PC-3 (cell line): Measurements from ENCODE around the gene TP53I11. TPM values are rescaled to one million over a fixed set of nuclear protein-coding genes. Genes with fewer than 3 reads are reported as not detected.

Experiments
- ATAC-seq: fragments of 200-7000 bp; cut with Tn5 transposase; 2 replicates; pipeline ENCODE4 v1.9.1; 2020; ENCODE audit warnings: mild to moderate bottlenecking, moderate library complexity
- BruUV-seq: library from RNA; stranded (reverse); fragments of 400-500 nt; replicated peaks from 2 replicates; lab custom pipeline; 2021; lab: Mats Ljungman, UMichigan
- CTCF ChIA-PET: fragments of 300-600 bp; sonication (Branson Sonifier 250); formaldehyde crosslinking; loops from one replicate; lab custom pipeline; 2022; ENCODE audit warnings: antibody characterized with exemption; lab: Charles Lee
- POLR2A ChIA-PET: fragments of 300-600 bp; sonication (Branson Sonifier 250); formaldehyde crosslinking; loops from one replicate; lab custom pipeline; 2022; ENCODE audit warnings: antibody characterized with exemption; ENCODE audit not compliant: unreplicated experiment; lab: Charles Lee
- DNase-seq: peaks from one replicate; pipeline ENCODE4 v3.0.0-alpha.2; 2015
- H2AFZ ChIP-seq: fragments of 300-600 bp; sonication (generic); 2 replicates; pipeline ENCODE4 v1.6.0; 2016; ENCODE audit warnings: antibody characterized with exemption, low read length
- H3F3A ChIP-seq: fragments of 300-600 bp; sonication (generic); one replicate; pipeline ENCODE4 v1.6.0; 2017; ENCODE audit warnings: antibody characterized with exemption, low read length, control low read depth, mild to moderate bottlenecking; ENCODE audit not compliant: unreplicated experiment
- H3K27ac ChIP-seq: fragments of 300-600 bp; sonication (generic); 2 replicates; pipeline ENCODE4 v1.5.1; 2016; ENCODE audit warnings: mild to moderate bottlenecking, low read length
- H3K27me3 ChIP-seq: fragments of 300-600 bp; sonication (generic); 2 replicates; pipeline ENCODE4 v1.6.1; 2016; ENCODE audit warnings: low read length, mixed read lengths
- H3K36me3 ChIP-seq: fragments of 300-600 bp; sonication (generic); 2 replicates; pipeline ENCODE4 v1.6.1; 2016; ENCODE audit warnings: low read depth, mixed run types, low read length, mixed read lengths
- H3K4me1 ChIP-seq: fragments of 300-600 bp; sonication (generic); 2 replicates; pipeline ENCODE4 v1.5.1; 2016; ENCODE audit warnings: low read length; ENCODE audit not compliant: insufficient read depth
- H3K4me2 ChIP-seq: fragments of 300-600 bp; sonication (generic); 2 replicates; pipeline ENCODE4 v1.6.0; 2016; ENCODE audit warnings: low read length
- H3K4me3 ChIP-seq: fragments of 300-600 bp; sonication (generic); 2 replicates; pipeline ENCODE4 v1.5.1; 2016; ENCODE audit warnings: mild to moderate bottlenecking, low read length, mixed read lengths
- H3K79me2 ChIP-seq: fragments of 300-600 bp; sonication (generic); 2 replicates; pipeline ENCODE4 v1.6.1; 2017; ENCODE audit warnings: low read length, mixed read lengths
- H3K9ac ChIP-seq: fragments of 300-600 bp; sonication (generic); 2 replicates; pipeline ENCODE4 v1.6.0; 2016; ENCODE audit warnings: mild to moderate bottlenecking, low read length
- H3K9me2 ChIP-seq: fragments of 300-600 bp; sonication (generic); replicated peaks from 2 replicates; pipeline ENCODE4 v1.6.1; 2016; ENCODE audit warnings: mixed run types, low read length, mixed read lengths
- H3K9me3 ChIP-seq: fragments of 300-600 bp; sonication (generic); 2 replicates; pipeline ENCODE4 v1.6.1; 2016; ENCODE audit warnings: low read length, mixed read lengths
- H4K20me1 ChIP-seq: fragments of 300-600 bp; sonication (generic); 2 replicates; pipeline ENCODE4 v1.6.1; 2016; ENCODE audit warnings: low read length, mixed read lengths
- EZH2 ChIP-seq: fragments of 300-600 bp; sonication (generic); IDR thresholded peaks from one replicate; pipeline ENCODE4 v1.6.1; 2017; ENCODE audit warnings: antibody characterized with exemption, mild to moderate bottlenecking, low read length; ENCODE audit not compliant: unreplicated experiment
- EZH2phosphoT487 ChIP-seq: fragments of 300-600 bp; sonication (generic); IDR thresholded peaks from 2 replicates; pipeline ENCODE4 v1.6.1; 2018; ENCODE audit warnings: mild to moderate bottlenecking, antibody characterized with exemption, low read length, borderline replicate concordance
- intact Hi-C: fragments of 100-400 bp; cut with micrococcal nuclease; formaldehyde crosslinking; loops from 2 replicates; pipeline ENCODE4 v1.9.0; 2023
- total RNA-seq: library from RNA; depleted of rRNA; stranded (reverse); fragments of >200 nt; gene quantifications from 2 replicates; pipeline ENCODE4 v1.2.3, GENCODE V29; 2014
- TF ChIP-seq, protein P1 (sequence below): fragments of 300-600 bp; sonication (generic); conservative IDR thresholded peaks from 2 replicates; pipeline ENCODE4 v1.5.1; 2017; ENCODE audit warnings: antibody characterized with exemption, low read depth, mild to moderate bottlenecking, low read length

Gene TP53I11
- total RNA-seq, 1 experiment from 2014 or later: 30.8 TPM

DNA sequence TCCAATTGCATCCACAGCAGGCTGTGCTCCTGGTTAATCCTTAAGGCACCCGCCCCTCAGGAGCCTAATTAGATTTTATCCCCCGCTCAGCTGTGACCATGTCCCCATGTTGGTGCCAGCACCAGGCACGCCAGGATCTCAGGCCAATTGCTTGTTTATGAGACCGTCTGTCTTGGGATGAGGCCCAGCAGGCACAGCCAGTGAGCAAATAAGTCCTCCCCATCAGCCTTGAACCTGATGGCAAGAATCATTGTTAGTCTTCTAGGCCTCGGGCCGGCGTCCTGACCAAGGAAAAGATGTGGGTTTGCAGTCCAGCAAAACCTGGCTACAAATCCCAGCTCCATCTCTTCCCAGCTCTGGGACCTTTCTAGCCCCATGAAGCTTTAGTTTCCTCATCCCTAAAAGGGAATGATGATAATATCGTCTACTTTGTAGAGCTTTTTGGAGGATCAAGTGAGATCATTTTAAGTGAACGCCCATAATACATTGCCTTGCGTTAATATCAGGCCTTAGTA lies 57.3 kb downstream of the TP53I11 start:
- Histone ChIP-seq H3K4me1 (no peaks in the 10 kb centered on the region), H3K27ac (no peak overlapping the region), H4K20me1 (no peaks in the 10 kb centered on the region), H3K9me3 (no peaks in the 10 kb centered on the region), H3F3A (no peaks in the 10 kb centered on the region), H3K79me2 (no peaks in the 10 kb centered on the region), H3K4me2 (no peak overlapping the region), H2AFZ (no peak overlapping the region), H3K9me2 (no peaks in the 10 kb centered on the region), H3K4me3 (no peak overlapping the region), H3K27me3 (peaks cover 7% of the 10 kb centered on the region; the same call in 1 of the 2 replicates), H3K36me3 (no peaks in the 10 kb centered on the region), H3K9ac (no peak overlapping the region)
- no peak for ATAC-seq
- CTCF ChIA-PET: interaction anchor here (0.6 kb wide), 1 partner anchor 52 kb away, joined by 4 read pairs; no protein-coding TSS in a partner anchor
- BruUV-seq: no TSS peak
- TF ChIP-seq, protein P1, sequence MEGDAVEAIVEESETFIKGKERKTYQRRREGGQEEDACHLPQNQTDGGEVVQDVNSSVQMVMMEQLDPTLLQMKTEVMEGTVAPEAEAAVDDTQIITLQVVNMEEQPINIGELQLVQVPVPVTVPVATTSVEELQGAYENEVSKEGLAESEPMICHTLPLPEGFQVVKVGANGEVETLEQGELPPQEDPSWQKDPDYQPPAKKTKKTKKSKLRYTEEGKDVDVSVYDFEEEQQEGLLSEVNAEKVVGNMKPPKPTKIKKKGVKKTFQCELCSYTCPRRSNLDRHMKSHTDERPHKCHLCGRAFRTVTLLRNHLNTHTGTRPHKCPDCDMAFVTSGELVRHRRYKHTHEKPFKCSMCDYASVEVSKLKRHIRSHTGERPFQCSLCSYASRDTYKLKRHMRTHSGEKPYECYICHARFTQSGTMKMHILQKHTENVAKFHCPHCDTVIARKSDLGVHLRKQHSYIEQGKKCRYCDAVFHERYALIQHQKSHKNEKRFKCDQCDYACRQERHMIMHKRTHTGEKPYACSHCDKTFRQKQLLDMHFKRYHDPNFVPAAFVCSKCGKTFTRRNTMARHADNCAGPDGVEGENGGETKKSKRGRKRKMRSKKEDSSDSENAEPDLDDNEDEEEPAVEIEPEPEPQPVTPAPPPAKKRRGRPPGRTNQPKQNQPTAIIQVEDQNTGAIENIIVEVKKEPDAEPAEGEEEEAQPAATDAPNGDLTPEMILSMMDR: no peak
- TF ChIP-seq EZH2phosphoT487 (no peak), EZH2 (no peak)
- no peak for DNase-seq
- intact Hi-C loops: loop anchor here (5.0 kb wide), 1 partner anchor 166 kb away; the partner anchor contains the start of gene TSPAN18
- POLR2A ChIA-PET: no interaction called here

DNA sequence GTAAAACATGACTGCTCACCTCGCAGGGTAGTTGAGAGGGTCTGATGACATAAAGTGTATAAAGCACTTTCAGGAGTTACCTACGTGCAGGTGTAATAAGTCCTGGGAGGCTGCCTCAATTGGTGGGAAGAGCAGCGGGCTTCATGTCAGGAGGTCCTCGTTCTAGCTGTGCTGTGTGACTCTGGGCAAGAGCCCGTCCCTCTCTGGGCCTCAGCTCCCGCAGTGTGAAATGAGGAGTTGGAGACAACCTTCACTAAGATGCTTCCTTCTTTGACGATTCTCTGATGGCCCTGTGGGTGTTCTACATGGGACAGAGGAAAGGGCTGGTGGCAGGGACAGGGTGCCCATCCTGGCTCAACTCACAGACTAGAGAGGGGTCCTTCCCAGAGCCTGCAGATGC lies 57.8 kb downstream of the TP53I11 start:
- POLR2A ChIA-PET: no interaction called here
- H3K27ac ChIP-seq: no peak overlapping the region
- intact Hi-C loops: loop anchor here (5.0 kb wide), 1 partner anchor 166 kb away; the partner anchor contains the start of gene TSPAN18
- no peaks in the 10 kb centered on the region for H3K9me3 ChIP-seq
- no TSS peak for BruUV-seq
- no peaks in the 10 kb centered on the region for H3K79me2 ChIP-seq
- H3K27me3 ChIP-seq: peaks cover 7% of the 10 kb centered on the region; the same call in 1 of the 2 replicates
- H3K4me3 ChIP-seq: no peak overlapping the region
- ATAC-seq (no peak), DNase-seq (no peak)
- TF ChIP-seq EZH2phosphoT487: no peak
- no peak for TF ChIP-seq EZH2
- TF ChIP-seq, protein P1: no peak
- H3K4me1 ChIP-seq: no peaks in the 10 kb centered on the region
- H2AFZ ChIP-seq: no peak overlapping the region
- H4K20me1 ChIP-seq: no peaks in the 10 kb centered on the region
- no peaks in the 10 kb centered on the region for H3F3A ChIP-seq
- CTCF ChIA-PET: interaction anchor here (0.6 kb wide), 1 partner anchor 52 kb away, joined by 4 read pairs; no protein-coding TSS in a partner anchor
- no peaks in the 10 kb centered on the region for H3K9me2 ChIP-seq
- no peaks in the 10 kb centered on the region for H3K36me3 ChIP-seq
- H3K9ac ChIP-seq: no peak overlapping the region
- no peak overlapping the region for H3K4me2 ChIP-seq

DNA sequence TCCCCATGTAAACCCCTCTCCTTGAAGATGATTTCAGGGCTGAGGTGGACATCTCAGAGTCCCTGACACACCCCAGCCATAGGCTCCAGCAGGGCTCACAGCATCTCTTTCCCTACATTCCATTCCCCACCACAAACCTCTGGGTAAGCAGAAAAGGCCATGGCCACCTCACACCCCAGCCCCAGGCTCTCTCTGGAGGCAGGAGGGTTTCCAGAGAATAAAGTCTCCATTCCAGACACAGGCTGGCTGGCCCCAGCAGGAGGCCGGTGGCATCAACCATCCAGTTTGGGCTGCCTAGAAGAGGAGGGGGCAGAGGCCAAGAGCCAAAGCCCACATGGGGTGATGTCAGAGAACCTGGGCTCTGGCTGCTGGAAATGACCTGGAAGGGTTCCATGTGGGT lies 61.4 kb downstream of the TP53I11 start:
- no peak overlapping the region for H3K27ac ChIP-seq
- ATAC-seq (no peak), DNase-seq (no peak)
- H2AFZ ChIP-seq: no peak overlapping the region
- ChIA-PET CTCF (no interaction called here), POLR2A (no interaction called here)
- BruUV-seq: no TSS peak
- no peaks in the 10 kb centered on the region for H3K9me3 ChIP-seq
- H3K79me2 ChIP-seq: no peaks in the 10 kb centered on the region
- TF ChIP-seq, protein P1: no peak
- TF ChIP-seq EZH2phosphoT487 (no peak), EZH2 (no peak)
- no peak overlapping the region for H3K4me2 ChIP-seq
- H3K9me2 ChIP-seq: no peaks in the 10 kb centered on the region
- H3K4me1 ChIP-seq: no peaks in the 10 kb centered on the region
- H3K36me3 ChIP-seq: no peaks in the 10 kb centered on the region
- no peak overlapping the region for H3K9ac ChIP-seq
- H4K20me1 ChIP-seq: no peaks in the 10 kb centered on the region
- no peak overlapping the region for H3K4me3 ChIP-seq
- H3F3A ChIP-seq: no peaks in the 10 kb centered on the region
- H3K27me3 ChIP-seq: peaks cover 7% of the 10 kb centered on the region; the same call in 1 of the 2 replicates
- intact Hi-C loops: no loop called here
